ENCODE data around the gene CROCC2.

Gene CROCC2

DNA sequence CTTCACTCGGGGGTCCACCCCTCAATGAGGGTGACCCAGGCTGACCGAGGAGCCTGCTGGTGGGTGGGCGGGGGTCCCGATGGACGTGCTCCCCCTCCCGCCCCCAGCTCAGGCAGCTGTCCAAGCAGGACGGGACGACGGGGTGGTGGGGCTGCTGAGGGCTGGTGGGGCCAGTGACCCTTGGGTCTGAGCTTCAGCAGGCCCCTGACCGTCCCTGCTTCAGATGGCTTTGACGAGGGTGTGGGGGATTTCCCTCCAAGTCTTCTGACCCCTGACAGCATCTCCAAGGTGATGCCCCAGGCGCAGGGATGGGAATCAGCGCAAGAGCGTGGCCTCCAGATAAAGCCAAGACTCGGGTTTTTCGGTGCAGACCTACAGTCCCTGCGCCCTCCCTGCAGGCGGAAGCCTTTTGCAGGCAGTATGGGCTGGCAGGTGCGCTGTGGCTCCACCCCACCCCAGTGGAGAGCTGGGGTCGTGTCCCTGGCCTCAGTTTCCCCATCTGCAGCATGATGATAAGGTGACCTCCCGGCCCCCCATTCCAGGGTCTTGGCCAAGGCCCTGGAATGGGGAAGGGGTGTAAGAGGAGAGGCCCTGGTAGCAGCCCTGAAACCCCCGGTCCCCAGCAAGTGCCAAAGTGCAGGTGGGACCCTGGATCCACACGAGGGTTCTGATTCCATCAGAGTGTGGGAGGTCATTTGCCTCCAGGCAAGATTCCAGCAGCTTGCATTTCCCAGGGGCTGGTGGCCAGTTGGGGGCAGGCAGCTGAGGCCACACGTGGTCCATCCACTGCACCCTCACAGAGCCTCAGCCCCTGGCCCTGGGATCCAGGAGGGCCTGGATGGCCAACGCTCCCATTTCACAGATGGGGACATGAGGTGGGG lies 8.7 kb downstream of the CROCC2 start:
- Histone ChIP-seq H3K4me1 (ENCODE audit: control insufficient read depth in 1 of 2, insufficient read depth in 2 of 2, low read length in 2 of 2) (peaks cover 0 to 11% of the 10 kb centered on the region in 2 donors), H3K27me3 (ENCODE audit: low read depth, low read length) (peaks cover 4% of the 10 kb centered on the region), H3K27ac (ENCODE audit: low read length) (no peak overlapping the region), H3K4me3 (ENCODE audit: low read depth in 1 of 2, low read length in 2 of 2) (no peak overlapping the region), H3K9me3 (ENCODE audit: control insufficient read depth in 1 of 2, low read length in 2 of 2) (no peaks in the 10 kb centered on the region), H3K36me3 (ENCODE audit: control insufficient read depth in 1 of 2, insufficient read depth in 2 of 2, low read length in 2 of 2) (no peaks in the 10 kb centered on the region)

GRCh38 chr2:240915526-240916341 lies 9.6 kb downstream of the CROCC2 start:
- Histone ChIP-seq H3K27ac (ENCODE audit: low read length) (no peak overlapping the region), H3K36me3 (ENCODE audit: control insufficient read depth in 1 of 2, insufficient read depth in 2 of 2, low read length in 2 of 2) (no peaks in the 10 kb centered on the region), H3K4me3 (ENCODE audit: low read depth in 1 of 2, low read length in 2 of 2) (no peak overlapping the region), H3K27me3 (ENCODE audit: low read depth, low read length) (peaks cover 4% of the 10 kb centered on the region), H3K4me1 (ENCODE audit: control insufficient read depth in 1 of 2, insufficient read depth in 2 of 2, low read length in 2 of 2) (peaks cover 0 to 11% of the 10 kb centered on the region in 2 donors), H3K9me3 (ENCODE audit: control insufficient read depth in 1 of 2, low read length in 2 of 2) (no peaks in the 10 kb centered on the region)

DNA sequence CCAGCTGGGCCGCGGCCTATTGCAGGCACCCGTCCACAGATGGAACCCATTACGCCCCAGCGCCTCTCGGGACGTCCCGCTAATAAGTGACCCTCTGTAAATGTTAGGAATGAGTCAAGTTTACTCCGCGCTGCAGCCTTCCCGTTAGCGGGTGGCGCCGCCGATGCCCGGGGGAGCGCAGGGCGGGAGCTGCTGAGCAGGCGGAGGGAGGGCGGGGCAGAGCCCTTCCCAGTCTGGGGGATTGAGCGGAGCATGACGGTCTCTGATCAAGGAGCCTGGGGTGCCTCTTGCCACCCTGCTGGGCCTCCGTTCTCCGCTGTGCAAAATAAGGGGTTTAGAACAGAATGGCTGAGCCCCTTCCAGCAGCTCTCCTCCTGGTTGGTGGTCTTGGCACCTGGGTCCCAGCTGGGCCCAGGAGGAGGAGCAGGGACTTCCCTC lies 10.5 kb downstream of the CROCC2 start:
- Histone ChIP-seq H3K4me1 (ENCODE audit: control insufficient read depth in 1 of 2, insufficient read depth in 2 of 2, low read length in 2 of 2) (peaks cover 0 to 11% of the 10 kb centered on the region in 2 donors), H3K27me3 (ENCODE audit: low read depth, low read length) (peaks cover 4% of the 10 kb centered on the region), H3K4me3 (ENCODE audit: low read depth in 1 of 2, low read length in 2 of 2) (no peak overlapping the region), H3K9me3 (ENCODE audit: control insufficient read depth in 1 of 2, low read length in 2 of 2) (no peaks in the 10 kb centered on the region), H3K36me3 (ENCODE audit: control insufficient read depth in 1 of 2, insufficient read depth in 2 of 2, low read length in 2 of 2) (no peaks in the 10 kb centered on the region), H3K27ac (ENCODE audit: low read length) (no peak overlapping the region)

DNA sequence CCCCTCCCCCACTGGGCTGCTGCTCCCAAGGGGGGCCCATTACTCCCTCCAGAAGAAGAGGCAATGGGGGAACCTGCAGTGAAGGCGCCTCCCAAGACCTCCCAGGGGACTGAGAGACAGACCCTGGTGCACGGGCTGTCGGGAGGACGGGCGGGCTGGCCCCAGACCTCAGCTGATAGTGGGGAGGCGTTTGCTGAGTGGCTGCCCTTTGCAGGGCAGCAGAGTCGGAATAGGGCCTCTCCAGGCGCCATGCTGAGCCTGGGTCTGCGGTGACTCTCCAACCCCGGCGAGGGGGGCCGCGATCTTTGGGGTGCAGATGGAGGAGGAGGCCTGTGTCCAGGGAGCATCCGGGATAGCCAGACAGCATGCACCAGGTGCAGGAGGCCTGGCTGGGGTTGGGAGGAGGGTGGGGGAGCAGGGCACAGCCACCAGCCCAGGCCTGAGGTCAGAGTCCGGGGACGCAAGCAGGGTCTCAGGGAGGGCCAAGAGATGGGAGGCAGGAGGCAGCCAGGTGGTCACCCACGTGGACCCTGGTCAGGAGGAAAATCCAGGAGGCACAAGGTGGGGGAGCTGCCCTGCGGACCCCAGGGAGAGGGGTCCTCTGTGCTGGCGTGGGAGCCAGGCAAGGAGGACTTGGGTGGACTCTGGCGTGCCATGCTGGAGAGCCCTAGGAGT lies 11.0 kb downstream of the CROCC2 start:
- Histone ChIP-seq H3K27ac (ENCODE audit: low read length) (no peak overlapping the region), H3K4me1 (ENCODE audit: control insufficient read depth in 1 of 2, insufficient read depth in 2 of 2, low read length in 2 of 2) (peaks cover 0 to 11% of the 10 kb centered on the region in 2 donors), H3K27me3 (ENCODE audit: low read depth, low read length) (peaks cover 4% of the 10 kb centered on the region), H3K36me3 (ENCODE audit: control insufficient read depth in 1 of 2, insufficient read depth in 2 of 2, low read length in 2 of 2) (no peaks in the 10 kb centered on the region), H3K9me3 (ENCODE audit: control insufficient read depth in 1 of 2, low read length in 2 of 2) (no peaks in the 10 kb centered on the region), H3K4me3 (ENCODE audit: low read depth in 1 of 2, low read length in 2 of 2) (no peak overlapping the region)

- Histone ChIP-seq H3K27ac (ENCODE audit: low read length) (no peak overlapping the region), H3K27me3 (ENCODE audit: low read depth, low read length) (peaks cover 4% of the 10 kb centered on the region), H3K4me3 (ENCODE audit: low read depth in 1 of 2, low read length in 2 of 2) (no peak overlapping the region), H3K36me3 (ENCODE audit: control insufficient read depth in 1 of 2, insufficient read depth in 2 of 2, low read length in 2 of 2) (no peaks in the 10 kb centered on the region), H3K4me1 (ENCODE audit: control insufficient read depth in 1 of 2, insufficient read depth in 2 of 2, low read length in 2 of 2) (peaks cover 0 to 11% of the 10 kb centered on the region in 2 donors), H3K9me3 (ENCODE audit: control insufficient read depth in 1 of 2, low read length in 2 of 2) (no peaks in the 10 kb centered on the region)
These were observed 11.6 kb downstream of the CROCC2 start for GRCh38 chr2:240917684-240918257.

GRCh38 chr2:240918258-240919091 lies 12.3 kb downstream of the CROCC2 start:
- no peaks in the 10 kb centered on the region for H3K9me3 ChIP-seq (ENCODE audit: control insufficient read depth in 1 of 2, low read length in 2 of 2)
- H3K4me1 ChIP-seq (ENCODE audit: control insufficient read depth in 1 of 2, insufficient read depth in 2 of 2, low read length in 2 of 2) = peaks cover 0 to 11% of the 10 kb centered on the region in 2 donors
- H3K4me3 ChIP-seq (ENCODE audit: low read depth in 1 of 2, low read length in 2 of 2) = no peak overlapping the region
- H3K27me3 ChIP-seq (ENCODE audit: low read depth, low read length) = peaks cover 4% of the 10 kb centered on the region
- no peak overlapping the region for H3K27ac ChIP-seq (ENCODE audit: low read length)
- no peaks in the 10 kb centered on the region for H3K36me3 ChIP-seq (ENCODE audit: control insufficient read depth in 1 of 2, insufficient read depth in 2 of 2, low read length in 2 of 2)

DNA sequence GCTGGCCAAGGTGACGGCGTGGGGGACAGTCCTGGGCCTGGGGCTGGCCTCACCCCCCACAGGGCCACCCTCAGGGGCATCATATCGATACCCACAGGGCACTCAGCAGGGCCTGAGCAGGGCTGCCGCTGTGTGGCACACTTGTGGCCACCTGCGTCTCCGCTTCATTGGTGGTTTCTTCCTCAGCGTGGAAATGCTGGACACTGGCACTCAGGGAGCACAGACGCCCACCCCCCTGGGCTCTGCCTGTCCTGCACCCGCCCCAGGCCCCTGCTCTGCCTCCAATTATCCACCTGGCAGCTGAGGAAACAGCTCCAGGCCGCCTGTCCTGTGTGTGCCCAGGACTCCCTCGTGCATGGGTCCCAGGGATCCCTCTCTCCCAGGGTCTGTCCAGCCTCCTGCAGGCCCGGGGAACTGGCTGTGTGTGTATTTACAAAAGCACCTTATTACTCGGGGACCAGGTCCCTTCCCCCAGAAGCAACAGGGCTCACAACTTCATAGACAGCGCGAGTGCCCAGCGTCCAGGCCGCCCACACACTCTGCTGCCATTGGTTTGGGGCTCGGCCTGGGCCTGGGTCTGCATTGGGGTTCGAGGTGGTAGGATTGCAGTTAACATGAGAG lies 13.1 kb downstream of the CROCC2 start:
- Histone ChIP-seq H3K4me3 (ENCODE audit: low read depth in 1 of 2, low read length in 2 of 2) (no peak overlapping the region), H3K9me3 (ENCODE audit: control insufficient read depth in 1 of 2, low read length in 2 of 2) (no peaks in the 10 kb centered on the region), H3K36me3 (ENCODE audit: control insufficient read depth in 1 of 2, insufficient read depth in 2 of 2, low read length in 2 of 2) (no peaks in the 10 kb centered on the region), H3K27ac (ENCODE audit: low read length) (no peak overlapping the region), H3K27me3 (ENCODE audit: low read depth, low read length) (peaks cover 4% of the 10 kb centered on the region), H3K4me1 (ENCODE audit: control insufficient read depth in 1 of 2, insufficient read depth in 2 of 2, low read length in 2 of 2) (peaks cover 0 to 7% of the 10 kb centered on the region in 2 donors)

GRCh38 chr2:240919786-240920782 lies 13.9 kb downstream of the CROCC2 start:
- Histone ChIP-seq H3K27me3 (ENCODE audit: low read depth, low read length) (peaks cover 4% of the 10 kb centered on the region), H3K27ac (ENCODE audit: low read length) (no peak overlapping the region), H3K4me1 (ENCODE audit: control insufficient read depth in 1 of 2, insufficient read depth in 2 of 2, low read length in 2 of 2) (peaks cover 0 to 4% of the 10 kb centered on the region in 2 donors), H3K36me3 (ENCODE audit: control insufficient read depth in 1 of 2, insufficient read depth in 2 of 2, low read length in 2 of 2) (no peaks in the 10 kb centered on the region), H3K9me3 (ENCODE audit: control insufficient read depth in 1 of 2, low read length in 2 of 2) (no peaks in the 10 kb centered on the region), H3K4me3 (ENCODE audit: low read depth in 1 of 2, low read length in 2 of 2) (no peak overlapping the region)

GRCh38 chr2:240920783-240921231 lies 14.7 kb downstream of the CROCC2 start:
- Histone ChIP-seq H3K9me3 (ENCODE audit: control insufficient read depth in 1 of 2, low read length in 2 of 2) (no peaks in the 10 kb centered on the region), H3K27ac (ENCODE audit: low read length) (peak overlapping the region; percentile 8), H3K4me3 (ENCODE audit: low read depth in 1 of 2, low read length in 2 of 2) (no peak overlapping the region), H3K4me1 (ENCODE audit: control insufficient read depth in 1 of 2, insufficient read depth in 2 of 2, low read length in 2 of 2) (peaks cover 0 to 4% of the 10 kb centered on the region in 2 donors), H3K36me3 (ENCODE audit: control insufficient read depth in 1 of 2, insufficient read depth in 2 of 2, low read length in 2 of 2) (no peaks in the 10 kb centered on the region), H3K27me3 (ENCODE audit: low read depth, low read length) (no peaks in the 10 kb centered on the region)
